H9 (cell line): ENCODE measurements around the gene PAGR1. TPM values are rescaled to one million over a fixed set of nuclear protein-coding genes. Genes with fewer than 3 reads are reported as not detected.

Source experiments
- DNase-seq: peaks from one replicate; pipeline ENCODE4 v3.0.0-alpha.2; 2017
- H2AFZ ChIP-seq: one replicate; pipeline ENCODE4 v1.6.1; 2013; ENCODE audit warnings: mild to moderate bottlenecking, low read length, control low read depth, moderate library complexity
- H2AK5ac ChIP-seq: 2 replicates; pipeline ENCODE4 v1.6.1; 2013; ENCODE audit warnings: low read length, control low read depth, mixed read lengths; ENCODE audit not compliant: insufficient read length
- H2BK120ac ChIP-seq: one replicate; pipeline ENCODE4 v1.6.1; 2013; ENCODE audit warnings: low read depth, mild to moderate bottlenecking, low read length, control low read depth, inconsistent platforms; ENCODE audit not compliant: poor library complexity, severe bottlenecking
- H2BK12ac ChIP-seq: 2 replicates; pipeline ENCODE4 v1.6.1; 2013; ENCODE audit warnings: low read length, control low read depth, mixed read lengths, low read depth; ENCODE audit not compliant: insufficient read length
- H2BK15ac ChIP-seq: 2 replicates; pipeline ENCODE4 v1.6.1; 2013; ENCODE audit warnings: low read depth, low read length, control low read depth
- H2BK20ac ChIP-seq: one replicate; pipeline ENCODE4 v1.6.1; 2013; ENCODE audit warnings: low read depth, mild to moderate bottlenecking, low read length, control low read depth, inconsistent platforms; ENCODE audit not compliant: poor library complexity, severe bottlenecking
- H2BK5ac ChIP-seq: 2 replicates; pipeline ENCODE4 v1.6.1; 2013; ENCODE audit warnings: low read length, control low read depth, mixed read lengths; ENCODE audit not compliant: insufficient read length
- H3K14ac ChIP-seq: 2 replicates; pipeline ENCODE4 v1.6.1; 2013; ENCODE audit warnings: low read length, control low read depth; ENCODE audit not compliant: insufficient read depth
- H3K18ac ChIP-seq: 2 replicates; pipeline ENCODE4 v1.6.1; 2013; ENCODE audit warnings: low read depth, mild to moderate bottlenecking, mixed read lengths, low read length, control low read depth; ENCODE audit not compliant: insufficient read length
- H3K23ac ChIP-seq: 2 replicates; pipeline ENCODE4 v1.6.1; 2013; ENCODE audit warnings: low read length, control low read depth, mixed read lengths, low read depth; ENCODE audit not compliant: insufficient read length
- H3K23me2 ChIP-seq: 2 replicates; pipeline ENCODE4 v1.6.1; 2013; ENCODE audit warnings: low read depth, mild to moderate bottlenecking, mixed read lengths, low read length, control low read depth; ENCODE audit not compliant: insufficient read length, poor library complexity, severe bottlenecking
- H3K27ac ChIP-seq: 2 replicates; pipeline ENCODE4 v1.5.1; 2013; ENCODE audit warnings: low read length, control low read depth, mixed read lengths, low read depth; ENCODE audit not compliant: insufficient read length
- H3K27me3 ChIP-seq: 2 replicates; pipeline ENCODE4 v1.6.1; 2013; ENCODE audit warnings: low read length, control low read depth, inconsistent platforms; ENCODE audit not compliant: insufficient read depth
- H3K4ac ChIP-seq: 2 replicates; pipeline ENCODE4 v1.6.1; 2013; ENCODE audit warnings: low read depth, mild to moderate bottlenecking, control low read depth, inconsistent platforms, low read length, moderate library complexity
- H3K4me1 ChIP-seq: 2 replicates; pipeline ENCODE4 v1.6.1; 2013; ENCODE audit warnings: low read length, control low read depth, inconsistent platforms; ENCODE audit not compliant: insufficient read depth
- H3K4me2 ChIP-seq: 2 replicates; pipeline ENCODE4 v1.6.1; 2013; ENCODE audit warnings: low read length, control low read depth, mixed read lengths; ENCODE audit not compliant: insufficient read length, insufficient read depth
- H3K56ac ChIP-seq: 2 replicates; pipeline ENCODE4 v1.6.1; 2013; ENCODE audit warnings: low read depth, mild to moderate bottlenecking, mixed read lengths, low read length, control low read depth; ENCODE audit not compliant: insufficient read length
- H3K79me1 ChIP-seq: 2 replicates; pipeline ENCODE4 v1.6.1; 2013; ENCODE audit warnings: low read depth, mild to moderate bottlenecking, moderate library complexity, low read length, control low read depth, inconsistent platforms; ENCODE audit not compliant: insufficient read depth, poor library complexity, severe bottlenecking
- H3K79me2 ChIP-seq: 2 replicates; pipeline ENCODE4 v1.6.1; 2013; ENCODE audit warnings: low read length, control low read depth, inconsistent platforms; ENCODE audit not compliant: insufficient read depth
- H3K9ac ChIP-seq: 2 replicates; pipeline ENCODE4 v1.6.1; 2013; ENCODE audit warnings: low read length, control low read depth, mixed read lengths; ENCODE audit not compliant: insufficient read length; ENCODE audit errors: extremely low read depth
- H3K9me3 ChIP-seq: one replicate; pipeline ENCODE4 v1.6.1; 2013; ENCODE audit warnings: low read depth, low read length, inconsistent platforms; ENCODE audit not compliant: control insufficient read depth
- H3T11ph ChIP-seq: one replicate; pipeline ENCODE4 v1.6.1; 2013; ENCODE audit warnings: mild to moderate bottlenecking, low read length, control low read depth, inconsistent platforms
- H4K20me1 ChIP-seq: one replicate; pipeline ENCODE4 v1.6.1; 2013; ENCODE audit not compliant: control insufficient read depth, insufficient read length, insufficient read depth
- H4K5ac ChIP-seq: 2 replicates; pipeline ENCODE4 v1.6.1; 2013; ENCODE audit warnings: low read depth, mild to moderate bottlenecking, mixed read lengths, low read length, control low read depth; ENCODE audit not compliant: insufficient read length
- H4K8ac ChIP-seq: replicated peaks from 2 replicates; pipeline ENCODE4 v1.6.1; 2013; ENCODE audit warnings: low read length, control low read depth, mixed read lengths, low read depth; ENCODE audit not compliant: insufficient read length
- H4K91ac ChIP-seq: 2 replicates; pipeline ENCODE4 v1.6.1; 2013; ENCODE audit warnings: low read depth, mild to moderate bottlenecking, moderate library complexity, mixed read lengths, low read length, control low read depth; ENCODE audit not compliant: insufficient read length
- H3K27ac Mint-ChIP-seq, 3 experiments: 2 replicates in 2 of 3; 3 replicates in 1 of 3; pipeline ENCODE4 v1.8.0; 2020 to 2021; ENCODE audit warnings: mixed read lengths in 3 of 3, mild to moderate bottlenecking in 1 of 3, moderate library complexity in 1 of 3
- H3K27me3 Mint-ChIP-seq: 2 replicates; pipeline ENCODE4 v1.8.0; 2021; ENCODE audit warnings: low read depth, mild to moderate bottlenecking, moderate library complexity, mixed read lengths
- H3K36me3 Mint-ChIP-seq, 3 experiments: 2 replicates in 2 of 3; 3 replicates in 1 of 3; pipeline ENCODE4 v1.8.0; 2020 to 2021; ENCODE audit warnings: low read depth in 3 of 3, mixed read lengths in 3 of 3; ENCODE audit not compliant: insufficient read depth in 1 of 3
- H3K4me1 Mint-ChIP-seq, 2 experiments: 2 replicates each; pipeline ENCODE4 v1.8.0; 2020; ENCODE audit warnings: mixed read lengths in 2 of 2
- H3K4me3 Mint-ChIP-seq, 2 experiments: 2 replicates in 1 of 2; 3 replicates in 1 of 2; pipeline ENCODE4 v1.8.0; 2020 to 2021; ENCODE audit warnings: mild to moderate bottlenecking in 2 of 2, mixed read lengths in 2 of 2, moderate library complexity in 1 of 2
- H3K9me3 Mint-ChIP-seq, 2 experiments: 2 replicates in 1 of 2; 3 replicates in 1 of 2; pipeline ENCODE4 v1.8.0; 2020; ENCODE audit warnings: mild to moderate bottlenecking in 2 of 2, mixed read lengths in 2 of 2, moderate library complexity in 1 of 2
- CTCF ChIP-seq: fragments of 200-600 bp; sonication (generic); conservative IDR thresholded peaks from 3 replicates; pipeline ENCODE4 v1.8.0; 2021; ENCODE audit warnings: antibody characterized with exemption, mild to moderate bottlenecking
- WGBS: extraction: QIAGEN DNeasy Blood & Tissue Kit; methylation state at CpG from one replicate; pipeline ENCODE4 v1.1.7; 2013; ENCODE audit warnings: missing lambda C conversion rate, low lambda C conversion rate, mixed read lengths; ENCODE audit not compliant: insufficient read length; ENCODE audit errors: extremely low coverage; 5-methylcytosine and 5-hydroxymethylcytosine counted together
- total RNA-seq: library from RNA; stranded (reverse); gene quantifications from 2 replicates; pipeline ENCODE4 v1.2.1, GENCODE V29; 2021

Gene PAGR1
- total RNA-seq, 1 experiment from 2014 or later: 65.3 TPM

GRCh38 chr16:29769507-29769906 is 46.4 kb upstream of the PAGR1 start:
- Mint-ChIP-seq H3K27ac (no peak overlapping the region), H3K27me3 (peaks cover 4% of the 10 kb centered on the region), H3K4me1 (peaks cover 3 to 9% of the 10 kb centered on the region in 2 experiments; a peak in 2 of 4 replicates), H3K9me3 (no peaks in the 10 kb centered on the region), H3K4me3 (no peak overlapping the region), H3K36me3 (no peaks in the 10 kb centered on the region)
- DNase-seq: no peak
- Histone ChIP-seq H4K8ac (no peak overlapping the region), H3T11ph (no peak overlapping the region), H3K79me2 (no peaks in the 10 kb centered on the region), H2BK12ac (no peak overlapping the region), H4K91ac (no peak overlapping the region), H3K27me3 (no peaks in the 10 kb centered on the region), H3K23me2 (no peaks in the 10 kb centered on the region), H3K14ac (no peak overlapping the region), H3K18ac (no peak overlapping the region), H2BK120ac (no peak overlapping the region), H4K20me1 (no peaks in the 10 kb centered on the region), H2BK15ac (no peak overlapping the region), H3K23ac (no peak overlapping the region), H3K4me2 (no peak overlapping the region), H3K27ac (no peak overlapping the region), H3K79me1 (no peaks in the 10 kb centered on the region), H2AK5ac (no peak overlapping the region), H3K9me3 (no peaks in the 10 kb centered on the region), H2AFZ (no peak overlapping the region), H3K56ac (no peak overlapping the region), H3K4ac (no peak overlapping the region), H3K4me1 (no peaks in the 10 kb centered on the region), H2BK5ac (no peak overlapping the region), H2BK20ac (no peak overlapping the region), H4K5ac (no peak overlapping the region), H3K9ac (no peak overlapping the region)
- no CpG with 5 or more reads among the region's 2 CpGs for WGBS
- TF ChIP-seq CTCF: no peak
